Peyer's patch (tissue), 4 donors: ENCODE data around the gene ANTXR1. TPM values are rescaled to one million over a fixed set of nuclear protein-coding genes. Genes with fewer than 3 reads are reported as not detected.

Experiments
- DNase-seq, 3 donors: peaks; one replicate each; pipeline ENCODE4 v3.0.0-alpha.2; 2017 to 2019
- H3K27ac ChIP-seq, 4 donors: fragments of 200-600 bp; sonication (generic); one replicate each; pipeline ENCODE4 v1.5.1; 2016 to 2019
- H3K27me3 ChIP-seq, 2 donors: fragments of 200-600 bp; sonication (generic); one replicate each; pipeline ENCODE4 v1.5.1; 2019
- H3K36me3 ChIP-seq, 3 donors: fragments of 200-600 bp; sonication (generic); one replicate each; pipeline ENCODE4 v1.5.1; 2016 to 2019
- H3K4me1 ChIP-seq, 4 donors: fragments of 200-600 bp; sonication (generic); one replicate each; pipeline ENCODE4 v1.5.1; 2016 to 2019
- H3K4me3 ChIP-seq, 4 donors: fragments of 200-600 bp; sonication (generic); 1 replicate in 3 of 4; 2 replicates in 1 of 4; pipeline ENCODE4 v1.5.1; 2016 to 2019; ENCODE audit warnings: mild to moderate bottlenecking in 1 of 4
- H3K9me3 ChIP-seq, 4 donors: fragments of 200-600 bp; sonication (generic); one replicate each; pipeline ENCODE4 v1.5.1; 2016 to 2019; ENCODE audit warnings: mild to moderate bottlenecking in 1 of 4
- POLR2A ChIP-seq, 2 donors: fragments of 450-650 bp; IDR thresholded peaks; one replicate each; pipeline ENCODE4 v1.5.1; 2017; ENCODE audit warnings: antibody characterized with exemption in 2 of 2, mild to moderate bottlenecking in 2 of 2, moderate library complexity in 2 of 2
- total RNA-seq, 4 donors: library from RNA; depleted of rRNA; stranded (reverse); fragments of >200 nt; gene quantifications; one replicate each; pipeline ENCODE4 v1.1.0, GENCODE V29; 2016
- TF ChIP-seq, protein P1 (sequence below), 6 experiments: fragments of 450-650 bp in 4 of 6; fragments of 200-600 bp in 2 of 6; sonication (generic) in 1 of 6; IDR thresholded peaks; one replicate each; pipeline ENCODE4 v1.5.1; 2017 to 2019; ENCODE audit warnings: antibody characterized with exemption in 6 of 6, mild to moderate bottlenecking in 3 of 6, moderate library complexity in 1 of 6

Gene ANTXR1
- total RNA-seq, 4 donors from 2014 or later, result 5.4 to 39.6 (median 25.0) TPM

DNA sequence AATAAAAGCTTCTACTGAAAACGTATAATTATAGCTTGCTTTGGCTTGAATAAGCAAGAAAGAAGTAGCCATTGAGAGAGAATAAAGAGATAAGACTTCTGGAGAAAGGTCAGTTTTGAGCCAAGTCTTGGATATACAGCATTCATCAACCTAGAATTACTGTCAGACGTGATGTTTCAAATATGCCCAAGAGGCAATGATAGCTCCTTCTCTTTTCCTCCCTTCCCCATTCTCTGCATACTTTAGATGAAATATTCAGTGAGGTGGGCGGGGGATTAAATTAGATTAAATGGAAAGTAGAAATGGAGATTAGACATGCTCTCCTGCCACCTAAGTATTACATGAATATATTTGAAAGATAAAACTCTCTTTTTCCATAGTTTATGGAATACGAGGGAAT, 8.7 kb downstream of the ANTXR1 start:
- no peak for TF ChIP-seq POLR2A (IDR thresholded peaks at IDR 0.05)
- TF ChIP-seq, protein P1, sequence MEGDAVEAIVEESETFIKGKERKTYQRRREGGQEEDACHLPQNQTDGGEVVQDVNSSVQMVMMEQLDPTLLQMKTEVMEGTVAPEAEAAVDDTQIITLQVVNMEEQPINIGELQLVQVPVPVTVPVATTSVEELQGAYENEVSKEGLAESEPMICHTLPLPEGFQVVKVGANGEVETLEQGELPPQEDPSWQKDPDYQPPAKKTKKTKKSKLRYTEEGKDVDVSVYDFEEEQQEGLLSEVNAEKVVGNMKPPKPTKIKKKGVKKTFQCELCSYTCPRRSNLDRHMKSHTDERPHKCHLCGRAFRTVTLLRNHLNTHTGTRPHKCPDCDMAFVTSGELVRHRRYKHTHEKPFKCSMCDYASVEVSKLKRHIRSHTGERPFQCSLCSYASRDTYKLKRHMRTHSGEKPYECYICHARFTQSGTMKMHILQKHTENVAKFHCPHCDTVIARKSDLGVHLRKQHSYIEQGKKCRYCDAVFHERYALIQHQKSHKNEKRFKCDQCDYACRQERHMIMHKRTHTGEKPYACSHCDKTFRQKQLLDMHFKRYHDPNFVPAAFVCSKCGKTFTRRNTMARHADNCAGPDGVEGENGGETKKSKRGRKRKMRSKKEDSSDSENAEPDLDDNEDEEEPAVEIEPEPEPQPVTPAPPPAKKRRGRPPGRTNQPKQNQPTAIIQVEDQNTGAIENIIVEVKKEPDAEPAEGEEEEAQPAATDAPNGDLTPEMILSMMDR (IDR thresholded peaks at IDR 0.05), result no peak
- no peak overlapping the region for H3K4me3 ChIP-seq
- H3K4me1 ChIP-seq, result peaks cover 0 to 12% (median 0%) of the 10 kb centered on the region in 4 donors
- no peaks in the 10 kb centered on the region for H3K9me3 ChIP-seq
- H3K36me3 ChIP-seq, result no peaks in the 10 kb centered on the region
- H3K27ac ChIP-seq, result no peak overlapping the region
- no peaks in the 10 kb centered on the region for H3K27me3 ChIP-seq
- DNase-seq, result no peak

DNA sequence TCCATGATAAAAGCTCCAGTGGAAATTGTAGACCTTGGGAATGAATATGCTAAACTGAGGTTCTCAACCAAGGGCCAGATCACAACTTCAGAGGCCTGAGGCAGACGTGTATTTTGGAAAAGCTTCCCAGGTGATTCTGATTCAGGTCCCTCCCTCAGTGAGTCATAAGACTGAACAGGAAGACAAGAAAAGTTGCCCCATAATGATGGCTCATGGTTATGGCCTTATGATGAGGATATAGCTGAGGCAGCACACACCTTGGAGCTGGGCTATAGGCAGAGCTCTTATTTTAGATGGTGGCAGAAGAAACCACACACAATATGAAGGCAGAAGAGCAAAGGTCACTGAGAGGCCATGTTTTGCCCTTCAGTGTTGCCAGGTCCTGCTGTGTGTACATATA, 9.6 kb downstream of the ANTXR1 start:
- H3K27me3 ChIP-seq, result no peaks in the 10 kb centered on the region
- no peak for TF ChIP-seq POLR2A (IDR thresholded peaks at IDR 0.05)
- peaks cover 0 to 12% (median 0%) of the 10 kb centered on the region in 4 donors for H3K4me1 ChIP-seq
- DNase-seq, result no peak
- no peak overlapping the region for H3K27ac ChIP-seq
- no peaks in the 10 kb centered on the region for H3K36me3 ChIP-seq
- no peak overlapping the region for H3K4me3 ChIP-seq
- H3K9me3 ChIP-seq, result no peaks in the 10 kb centered on the region

DNA sequence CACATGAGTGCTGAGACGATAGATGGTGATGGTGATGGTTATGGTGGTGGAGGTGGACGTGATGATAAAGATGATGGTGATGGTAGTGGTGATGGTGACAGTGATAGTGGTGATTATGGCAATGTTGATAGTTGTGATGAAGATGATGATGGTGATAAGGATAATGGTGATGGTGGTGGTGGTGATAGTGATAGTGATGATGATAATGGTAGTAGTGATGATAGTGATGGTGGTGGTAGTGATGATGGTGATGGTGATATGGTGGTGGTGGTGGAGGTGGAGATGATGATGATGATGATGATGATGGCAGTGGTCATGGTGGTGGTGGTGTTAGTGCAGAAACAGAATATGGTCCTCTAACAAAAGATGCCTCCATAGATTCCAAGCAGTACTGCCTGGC, 10.3 kb downstream of the ANTXR1 start:
- no peak overlapping the region for H3K27ac ChIP-seq
- H3K9me3 ChIP-seq, result no peaks in the 10 kb centered on the region
- no peaks in the 10 kb centered on the region for H3K27me3 ChIP-seq
- no peak overlapping the region for H3K4me3 ChIP-seq
- no peaks in the 10 kb centered on the region for H3K36me3 ChIP-seq
- no peak for DNase-seq
- no peak for TF ChIP-seq POLR2A (IDR thresholded peaks at IDR 0.05)
- TF ChIP-seq, protein P1 (IDR thresholded peaks at IDR 0.05), result no peak
- peaks cover 0 to 12% (median 0%) of the 10 kb centered on the region in 4 donors for H3K4me1 ChIP-seq

DNA sequence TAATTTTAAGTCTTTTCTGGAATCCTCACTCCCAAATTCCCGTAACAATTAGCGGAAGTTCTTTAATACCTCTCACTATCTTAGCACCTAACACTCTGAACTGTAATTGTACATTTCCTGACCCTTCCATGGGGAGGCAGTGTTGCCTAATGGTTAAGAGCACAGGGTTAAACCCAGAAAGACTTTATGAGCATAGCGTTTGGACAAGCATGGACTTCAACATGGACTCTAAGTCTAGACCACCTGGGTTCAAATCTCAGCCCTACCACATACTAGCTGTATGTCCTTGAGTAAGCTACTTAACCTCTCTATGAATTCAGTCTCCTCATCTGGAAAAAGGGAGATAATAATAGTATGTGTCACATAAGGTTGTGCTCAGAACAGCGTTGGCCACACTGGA, 13.0 kb downstream of the ANTXR1 start:
- Histone ChIP-seq H3K27ac (no peak overlapping the region), H3K4me1 (peaks cover 0 to 5% (median 0%) of the 10 kb centered on the region in 4 donors), H3K27me3 (no peaks in the 10 kb centered on the region), H3K9me3 (no peaks in the 10 kb centered on the region), H3K4me3 (no peak overlapping the region), H3K36me3 (no peaks in the 10 kb centered on the region)
- no peak for TF ChIP-seq POLR2A (IDR thresholded peaks at IDR 0.05)
- TF ChIP-seq, protein P1 (IDR thresholded peaks at IDR 0.05), result peak in 5 of 6 experiments; percentile 26 to 81 (median 71)
- DNase-seq, result peak in 1 of 3 donors; percentile 62

DNA sequence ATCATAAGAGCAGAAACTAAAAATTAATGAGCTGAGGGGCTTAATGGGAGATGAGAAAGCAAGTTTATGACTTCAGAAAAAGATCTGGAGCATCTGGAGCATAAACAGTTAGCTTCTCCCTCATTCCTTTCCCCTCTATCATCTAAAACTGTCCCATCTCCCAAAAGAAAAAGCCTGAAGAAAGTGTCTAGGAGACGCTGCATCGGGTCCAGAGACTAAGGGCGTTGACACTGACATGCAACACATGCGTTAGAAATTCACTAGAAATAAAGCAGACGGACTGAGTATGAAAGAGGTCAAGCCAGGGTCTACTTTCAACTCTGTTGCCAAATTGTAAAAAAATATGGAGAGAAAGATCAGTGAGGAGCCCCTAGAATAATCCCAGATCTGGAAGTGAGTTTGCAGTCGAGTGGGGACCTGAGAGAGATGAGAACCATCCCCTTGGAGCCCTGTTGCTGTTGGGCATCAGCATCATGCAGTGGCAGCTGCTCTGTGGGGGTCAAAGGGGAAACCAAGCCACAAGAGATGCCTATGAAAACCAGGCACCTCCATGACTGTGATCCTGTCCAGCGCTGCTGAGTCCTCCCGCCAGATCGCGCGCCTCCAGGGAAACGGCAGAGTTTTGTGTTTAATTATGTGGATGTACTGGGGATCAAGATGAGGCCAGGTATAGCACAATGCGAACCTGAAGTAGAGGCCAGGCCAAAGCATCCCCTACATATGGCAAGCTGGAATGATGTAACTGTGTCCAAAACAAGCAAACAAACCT, 13.9 kb downstream of the ANTXR1 start:
- Histone ChIP-seq H3K27me3 (no peaks in the 10 kb centered on the region), H3K9me3 (no peaks in the 10 kb centered on the region), H3K27ac (no peak overlapping the region), H3K4me1 (no peaks in the 10 kb centered on the region), H3K36me3 (no peaks in the 10 kb centered on the region), H3K4me3 (no peak overlapping the region)
- TF ChIP-seq POLR2A (IDR thresholded peaks at IDR 0.05), result no peak
- TF ChIP-seq, protein P1 (IDR thresholded peaks at IDR 0.05), result no peak
- DNase-seq, result no peak

DNA sequence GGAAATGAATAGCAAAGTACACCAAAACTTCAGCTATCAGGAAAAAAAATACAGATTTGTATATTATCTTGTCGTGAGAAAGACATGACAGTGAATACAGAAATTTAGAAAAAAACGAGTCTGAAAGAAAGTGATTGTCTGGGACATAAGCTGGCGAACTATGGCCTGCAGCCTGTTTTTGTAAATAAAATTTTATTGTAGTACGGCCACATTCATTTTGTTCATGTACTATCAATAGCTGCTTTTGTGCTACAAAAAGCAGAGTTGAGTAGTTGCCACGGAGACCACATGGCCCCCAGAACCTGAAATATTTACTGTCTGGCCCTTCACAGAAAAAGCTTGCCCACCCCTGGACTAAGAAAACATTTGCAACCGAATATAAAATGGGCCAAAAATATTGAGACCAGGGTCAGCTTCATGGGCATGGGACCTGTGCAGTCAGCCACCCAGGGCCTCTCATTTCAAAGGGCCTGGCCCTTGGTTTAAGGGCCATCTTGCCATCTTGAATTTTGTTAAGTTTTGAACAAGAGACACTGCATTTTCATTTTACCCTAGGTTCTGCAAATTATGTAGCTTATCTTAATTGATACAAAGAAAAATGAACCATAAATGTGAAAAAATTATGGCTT, 17.9 kb downstream of the ANTXR1 start:
- H3K36me3 ChIP-seq, result no peaks in the 10 kb centered on the region
- TF ChIP-seq, protein P1 (IDR thresholded peaks at IDR 0.05), result no peak
- no peak for TF ChIP-seq POLR2A (IDR thresholded peaks at IDR 0.05)
- H3K4me1 ChIP-seq, result no peaks in the 10 kb centered on the region
- H3K9me3 ChIP-seq, result no peaks in the 10 kb centered on the region
- H3K27me3 ChIP-seq, result no peaks in the 10 kb centered on the region
- DNase-seq, result no peak
- H3K27ac ChIP-seq, result no peak overlapping the region
- H3K4me3 ChIP-seq, result no peak overlapping the region
